H1 (cell line): ENCODE data around the gene ASB13. TPM values are rescaled to one million over a fixed set of nuclear protein-coding genes. Genes with fewer than 3 reads are reported as not detected.

ENCODE experiments used
- CTCF ChIA-PET: fragments of 300-600 bp; sonication (Branson Sonifier 250); formaldehyde crosslinking; loops from one replicate; lab custom pipeline; 2021; ENCODE audit not compliant: partially characterized antibody; lab: Charles Lee
- POLR2A ChIA-PET: fragments of 300-600 bp; sonication (Branson Sonifier 250); formaldehyde crosslinking; loops from one replicate; lab custom pipeline; 2021; ENCODE audit warnings: inconsistent platforms; ENCODE audit not compliant: partially characterized antibody; lab: Charles Lee
- DNase-seq, 2 experiments: peaks; one replicate each; pipeline versions ENCODE4 v3.0.0 to v3.0.0-alpha.2; 2010 to 2022; ENCODE audit warnings: low spot score in 2 of 2, low read depth in 1 of 2, mixed read lengths in 1 of 2
- FAIRE-seq: peaks from 2 replicates; lab custom pipeline; 2011; peaks lifted over from hg19 to GRCh38; lab: Jason Lieb, UNC
- H2AFZ ChIP-seq: 2 replicates; pipeline ENCODE4 v1.8.1; 2012; ENCODE audit warnings: low read length, inconsistent platforms
- H2AK5ac ChIP-seq: 2 replicates; pipeline ENCODE4 v1.6.1; 2013; ENCODE audit warnings: low read depth, low read length
- H2BK120ac ChIP-seq: replicated peaks from 2 replicates; pipeline ENCODE3; 2013; ENCODE audit warnings: low read depth, low read length, inconsistent platforms
- H2BK12ac ChIP-seq: 2 replicates; pipeline ENCODE4 v1.6.1; 2013; ENCODE audit warnings: low read depth, low read length
- H2BK15ac ChIP-seq: 2 replicates; pipeline ENCODE4 v1.6.1; 2013; ENCODE audit warnings: low read length
- H2BK20ac ChIP-seq: 2 replicates; pipeline ENCODE4 v1.6.1; 2013; ENCODE audit warnings: low read length
- H2BK5ac ChIP-seq: 2 replicates; pipeline ENCODE4 v1.6.1; 2013; ENCODE audit warnings: low read depth, low read length
- H3K14ac ChIP-seq: 2 replicates; pipeline ENCODE4 v1.6.1; 2013; ENCODE audit warnings: inconsistent platforms; ENCODE audit not compliant: insufficient read length
- H3K18ac ChIP-seq: 2 replicates; pipeline ENCODE4 v1.6.1; 2013; ENCODE audit warnings: low read length; ENCODE audit errors: extremely low read depth
- H3K23ac ChIP-seq: 2 replicates; pipeline ENCODE4 v1.6.1; 2013; ENCODE audit warnings: inconsistent platforms; ENCODE audit not compliant: insufficient read length
- H3K23me2 ChIP-seq: 2 replicates; pipeline ENCODE4 v1.6.1; 2013; ENCODE audit warnings: low read depth, low read length
- H3K27ac ChIP-seq: 2 replicates; pipeline ENCODE4 v1.6.1; 2011; ENCODE audit warnings: low read depth, low read length, inconsistent platforms
- H3K27me3 ChIP-seq, 4 experiments: replicated peaks in 1 of 4; 1 replicate in 1 of 4; 2 replicates in 3 of 4; pipeline versions ENCODE4 v1.6.1 to v1.8.1; 2011 to 2013; ENCODE audit warnings: low read length in 3 of 4, mild to moderate bottlenecking in 3 of 4, inconsistent platforms in 2 of 4, mixed read lengths in 2 of 4, moderate library complexity in 1 of 4; ENCODE audit not compliant: control insufficient read depth in 3 of 4, insufficient read depth in 3 of 4; ENCODE audit errors: extremely low read depth in 1 of 4
- H3K36me3 ChIP-seq, 4 experiments: 2 replicates each; pipeline versions ENCODE4 v1.6.1 to v1.8.1; 2011 to 2013; ENCODE audit warnings: mild to moderate bottlenecking in 4 of 4, low read length in 3 of 4, moderate library complexity in 2 of 4, control low read depth in 1 of 4, inconsistent platforms in 1 of 4; ENCODE audit not compliant: insufficient read depth in 4 of 4, control insufficient read depth in 2 of 4
- H3K4ac ChIP-seq: replicated peaks from 2 replicates; pipeline ENCODE3; 2013; ENCODE audit warnings: low read length, low read depth, mixed read lengths, inconsistent platforms; ENCODE audit not compliant: insufficient read length
- H3K4me1 ChIP-seq, 4 experiments: replicated peaks in 1 of 4; 1 replicate in 1 of 4; 2 replicates in 3 of 4; pipeline versions ENCODE4 v1.6.1 to v1.8.1; 2011 to 2013; ENCODE audit warnings: low read length in 3 of 4, inconsistent platforms in 2 of 4, mixed read lengths in 1 of 4; ENCODE audit not compliant: insufficient read depth in 4 of 4, control insufficient read depth in 3 of 4
- H3K4me2 ChIP-seq, 2 experiments: 2 replicates each; pipeline versions ENCODE4 v1.6.1 to v1.8.1; 2011 to 2013; ENCODE audit warnings: low read depth in 2 of 2, low read length in 2 of 2, control low read depth in 1 of 2, inconsistent platforms in 1 of 2, mild to moderate bottlenecking in 1 of 2; ENCODE audit not compliant: insufficient read depth in 1 of 2
- H3K4me3 ChIP-seq, 4 experiments: fragments of 200-600, 300-600 bp in 1 of 4; sonication (generic), shearing (Covaris generic), sonication (Bioruptor Twin) in 1 of 4; 2 replicates each; pipeline versions ENCODE4 v1.5.1 to v1.8.1; 2011 to 2016; ENCODE audit warnings: low read length in 4 of 4, low read depth in 3 of 4, control low read depth in 2 of 4, inconsistent platforms in 2 of 4, mild to moderate bottlenecking in 2 of 4, mixed read lengths in 1 of 4, moderate library complexity in 1 of 4; ENCODE audit not compliant: insufficient read depth in 2 of 4; ENCODE audit errors: extremely low read depth in 1 of 4
- H3K56ac ChIP-seq: replicated peaks from 2 replicates; pipeline ENCODE3; 2013; ENCODE audit warnings: low read depth, mild to moderate bottlenecking, mixed read lengths, low read length, inconsistent platforms; ENCODE audit not compliant: insufficient read length
- H3K79me1 ChIP-seq: 2 replicates; pipeline ENCODE4 v1.6.1; 2013; ENCODE audit warnings: low read depth, low read length, control low read depth
- H3K79me2 ChIP-seq, 2 experiments: 2 replicates each; pipeline versions ENCODE4 v1.6.1 to v1.8.1; 2012 to 2013; ENCODE audit warnings: low read length in 2 of 2, mild to moderate bottlenecking in 2 of 2, inconsistent platforms in 1 of 2; ENCODE audit not compliant: insufficient read depth in 2 of 2, control insufficient read depth in 1 of 2
- H3K9ac ChIP-seq, 4 experiments: replicated peaks in 1 of 4; 1 replicate in 1 of 4; 2 replicates in 3 of 4; pipeline versions ENCODE4 v1.6.1 to v1.8.1; 2011 to 2013; ENCODE audit warnings: low read depth in 3 of 4, low read length in 3 of 4, control low read depth in 2 of 4, mild to moderate bottlenecking in 2 of 4, moderate library complexity in 2 of 4, inconsistent platforms in 1 of 4; ENCODE audit errors: extremely low read depth in 1 of 4
- H3K9me3 ChIP-seq, 2 experiments: 2 replicates each; pipeline versions ENCODE4 v1.6.1 to v1.8.1; 2012 to 2013; ENCODE audit warnings: mild to moderate bottlenecking in 2 of 2, moderate library complexity in 2 of 2, control low read depth in 1 of 2, inconsistent platforms in 1 of 2, low read depth in 1 of 2, low read length in 1 of 2, mixed read lengths in 1 of 2; ENCODE audit not compliant: insufficient read depth in 2 of 2
- H4K20me1 ChIP-seq, 2 experiments: replicated peaks in 1 of 2; 2 replicates each; pipeline versions ENCODE3 to v1.8.1; 2011 to 2013; ENCODE audit warnings: inconsistent platforms in 2 of 2, low read length in 2 of 2, mild to moderate bottlenecking in 1 of 2; ENCODE audit not compliant: insufficient read depth in 2 of 2, control insufficient read depth in 1 of 2
- H4K5ac ChIP-seq: 2 replicates; pipeline ENCODE4 v1.6.1; 2013; ENCODE audit warnings: low read length, low read depth, mixed read lengths, inconsistent platforms; ENCODE audit not compliant: insufficient read length
- H4K8ac ChIP-seq: 2 replicates; pipeline ENCODE4 v1.8.0; 2013; ENCODE audit warnings: mild to moderate bottlenecking, moderate library complexity, low read length, inconsistent platforms; ENCODE audit not compliant: insufficient read depth; ENCODE audit errors: extremely low read depth
- H4K91ac ChIP-seq: replicated peaks from 2 replicates; pipeline ENCODE3; 2013; ENCODE audit warnings: low read length, mixed read lengths, inconsistent platforms; ENCODE audit not compliant: insufficient read length
- ASH2L ChIP-seq: fragments of 200-600, 300-600 bp; sonication (generic); IDR thresholded peaks from one replicate; pipeline ENCODE4 v1.7.1; 2017; ENCODE audit warnings: low read length
- BACH1 ChIP-seq: IDR thresholded peaks from 2 replicates; pipeline ENCODE4 v1.6.1; 2012; ENCODE audit warnings: low read length, improper control_type of control experiment
- KDM1A ChIP-seq: fragments of 200-600, 300-600 bp; sonication (generic); IDR thresholded peaks from 2 replicates; pipeline ENCODE4 v1.7.1; 2016; ENCODE audit warnings: mild to moderate bottlenecking, low read length, borderline replicate concordance
- NANOG ChIP-seq: IDR thresholded peaks from 2 replicates; pipeline ENCODE4 v1.6.1; 2011; ENCODE audit warnings: low read length, low read depth, mild to moderate bottlenecking, inconsistent platforms; ENCODE audit not compliant: insufficient read depth, poor library complexity, severe bottlenecking
- POU5F1 ChIP-seq: IDR thresholded peaks from 2 replicates; pipeline ENCODE4 v1.6.1; 2011; ENCODE audit warnings: low read depth, mild to moderate bottlenecking, low read length, moderate library complexity
- SP1 ChIP-seq: IDR thresholded peaks from 2 replicates; pipeline ENCODE4 v1.6.1; 2011; ENCODE audit warnings: low read depth, low read length
- SP2 ChIP-seq: IDR thresholded peaks from 2 replicates; pipeline ENCODE4 v1.6.1; 2012; ENCODE audit warnings: mild to moderate bottlenecking, low read length, inconsistent platforms
- TBP ChIP-seq: IDR thresholded peaks from 2 replicates; pipeline ENCODE4 v1.6.1; 2011; ENCODE audit warnings: low read depth, low read length, improper control_type of control experiment
- WGBS, 2 experiments: shearing (Covaris generic) in 1 of 2; methylation state at CpG; one replicate each; pipeline versions ENCODE4 v1.1.6 to v1.1.7; 2013 to 2015; ENCODE audit warnings: low lambda C conversion rate in 2 of 2, mixed read lengths in 2 of 2, inconsistent platforms in 1 of 2, low coverage in 1 of 2, missing lambda C conversion rate in 1 of 2; ENCODE audit not compliant: insufficient replicate concordance in 2 of 2, insufficient coverage in 1 of 2, insufficient read length in 1 of 2; ENCODE audit errors: extremely low coverage in 1 of 2, missing lambda C conversion rate in 1 of 2; 5-methylcytosine and 5-hydroxymethylcytosine counted together
- polyA plus RNA-seq, 7 experiments: library from polyadenylated mRNA; depleted of rRNA in 3 of 7; stranded (reverse) in 5 of 7; unstranded in 2 of 7; fragments of >200 nt in 5 of 7; fragments of 200-250 nt in 2 of 7; gene quantifications; 1 replicate in 5 of 7; 2 replicates in 1 of 7; 4 replicates in 1 of 7; pipeline versions ENCODE4 v1.2.1 to v1.2.3, GENCODE V29; 2011 to 2013; ENCODE audit warnings: missing spikeins in 2 of 7, mixed read lengths in 2 of 7
- total RNA-seq: library from RNA; stranded (reverse); fragmentation: NEBNext Ultra II Directional; extraction: Animal tissue kit (Norgen Biotek cat#: 25700); gene quantifications from 2 replicates; pipeline ENCODE4 v1.2.1, GENCODE V29; 2021
- TF ChIP-seq, protein P1 (sequence below): IDR thresholded peaks from 2 replicates; pipeline ENCODE4 v1.6.1; 2011; ENCODE audit warnings: low read length, improper control_type of control experiment
- TF ChIP-seq, protein P2 (sequence below): IDR thresholded peaks from 2 replicates; pipeline ENCODE4 v1.6.1; 2012; ENCODE audit warnings: inconsistent platforms

The ASB13 gene
- total and polyA plus RNA-seq, 2 of the 8 experiments (the other 6 are each of a cell fraction or from before 2014, with no cell fraction given) = 12.3 to 20.2 TPM

DNA sequence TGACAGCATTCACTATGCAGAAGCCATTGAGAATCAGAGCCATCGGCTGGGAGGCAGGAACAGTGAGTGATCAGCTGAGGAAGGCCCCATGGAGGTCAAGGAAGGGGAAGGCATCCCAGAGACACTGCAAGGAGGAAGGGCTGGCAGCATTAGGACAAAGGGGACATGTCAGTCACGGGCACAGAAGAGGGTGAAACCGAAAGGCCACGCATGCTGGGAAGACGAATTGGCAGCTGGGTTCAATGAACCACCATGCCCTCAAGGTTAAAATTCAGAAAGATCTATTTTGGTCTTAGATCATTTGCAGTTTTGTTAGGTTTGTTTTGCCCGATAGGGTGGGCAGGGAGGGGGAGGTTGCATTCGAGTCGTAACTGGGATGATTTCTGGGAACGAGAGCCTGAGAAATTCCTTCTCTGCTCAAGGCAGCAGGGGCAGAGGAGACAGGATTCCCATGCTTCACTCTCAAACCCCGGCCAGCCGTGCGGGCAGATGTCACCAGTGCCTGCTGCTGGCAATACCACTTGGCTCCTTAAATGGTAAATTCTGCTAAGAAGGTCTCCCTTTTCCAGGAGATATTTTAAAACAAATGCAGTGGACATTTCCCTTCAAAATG is 57.7 kb downstream of the ASB13 start:
- ChIA-PET POLR2A (no interaction called here), CTCF (interaction anchor here (1.3 to 2.2 kb wide), 3 partner anchors 9 to 166 kb away, joined by 3 to 7 read pairs (median 6); no protein-coding TSS in a partner anchor)
- Histone ChIP-seq H4K5ac (no peak overlapping the region), H3K36me3 (no peaks in the 10 kb centered on the region), H2BK120ac (no peak overlapping the region), H2BK5ac (no peak overlapping the region), H3K79me1 (no peaks in the 10 kb centered on the region), H2BK12ac (no peak overlapping the region), H4K20me1 (no peaks in the 10 kb centered on the region), H4K8ac (no peak overlapping the region), H2AK5ac (no peak overlapping the region), H3K14ac (no peak overlapping the region), H3K18ac (no peak overlapping the region), H3K23me2 (no peaks in the 10 kb centered on the region), H3K9me3 (no peaks in the 10 kb centered on the region), H3K56ac (no peak overlapping the region), H2BK15ac (no peak overlapping the region), H2AFZ (no peak overlapping the region), H3K9ac (no peak overlapping the region), H3K4me3 (no peak overlapping the region), H3K4me2 (no peak overlapping the region), H3K4me1 (no peaks in the 10 kb centered on the region), H4K91ac (no peak overlapping the region), H3K79me2 (no peaks in the 10 kb centered on the region), H2BK20ac (no peak overlapping the region), H3K27ac (no peak overlapping the region), H3K27me3 (no peaks in the 10 kb centered on the region), H3K4ac (no peak overlapping the region), H3K23ac (no peak overlapping the region)
- WGBS, 2 experiments = 80% methylated on average over 12 of the region's 12 CpGs; no CpG with 5 or more reads in 1 of the 2 experiments
- DNase-seq (no peak), FAIRE-seq (no peak)
- TF ChIP-seq SP1 (no peak), TBP (no peak), BACH1 (no peak), NANOG (no peak), ASH2L (no peak), POU5F1 (no peak), SP2 (no peak), KDM1A (no peak)
- TF ChIP-seq, protein P1, sequence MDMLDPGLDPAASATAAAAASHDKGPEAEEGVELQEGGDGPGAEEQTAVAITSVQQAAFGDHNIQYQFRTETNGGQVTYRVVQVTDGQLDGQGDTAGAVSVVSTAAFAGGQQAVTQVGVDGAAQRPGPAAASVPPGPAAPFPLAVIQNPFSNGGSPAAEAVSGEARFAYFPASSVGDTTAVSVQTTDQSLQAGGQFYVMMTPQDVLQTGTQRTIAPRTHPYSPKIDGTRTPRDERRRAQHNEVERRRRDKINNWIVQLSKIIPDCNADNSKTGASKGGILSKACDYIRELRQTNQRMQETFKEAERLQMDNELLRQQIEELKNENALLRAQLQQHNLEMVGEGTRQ = no peak
- TF ChIP-seq, protein P2, sequence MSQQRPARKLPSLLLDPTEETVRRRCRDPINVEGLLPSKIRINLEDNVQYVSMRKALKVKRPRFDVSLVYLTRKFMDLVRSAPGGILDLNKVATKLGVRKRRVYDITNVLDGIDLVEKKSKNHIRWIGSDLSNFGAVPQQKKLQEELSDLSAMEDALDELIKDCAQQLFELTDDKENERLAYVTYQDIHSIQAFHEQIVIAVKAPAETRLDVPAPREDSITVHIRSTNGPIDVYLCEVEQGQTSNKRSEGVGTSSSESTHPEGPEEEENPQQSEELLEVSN = no peak
